ENCODE data around the gene FAM107B.

- TF ChIP-seq CTCF (IDR thresholded peaks at IDR 0.05), result no peak
- TF ChIP-seq POLR2A (IDR thresholded peaks at IDR 0.05), result no peak
These were observed 29.1 kb upstream of the FAM107B start for GRCh38 chr10:14803827-14804226.

Measured in adrenal gland (tissue), 5 donors.